ENCODE data around the gene KCNJ1. TPM values are rescaled to one million over a fixed set of nuclear protein-coding genes. Genes with fewer than 3 reads are reported as not detected.

The KCNJ1 gene
- total RNA-seq, 4 donors from 2014 or later: not detected

GRCh38 chr11:128840137-128840536, 27.0 kb downstream of the KCNJ1 start:
- no peaks in the 10 kb centered on the region for H3K9me3 ChIP-seq
- no peak overlapping the region for H3K4me3 ChIP-seq
- DNase-seq (ENCODE audit: extremely low spot score): no peak
- 79% methylated on average over 5 of the region's 5 CpGs for WGBS
- H3K27ac ChIP-seq (replicated peaks in 1 of 4): no peak overlapping the region
- H3K27me3 ChIP-seq: peaks cover 0 to under 1% (median 0%) of the 10 kb centered on the region in 4 donors
- H3K36me3 ChIP-seq: no peaks in the 10 kb centered on the region
- TF ChIP-seq EP300 (IDR thresholded peaks at IDR 0.05): no peak
- no peak for TF ChIP-seq POLR2A (IDR thresholded peaks at IDR 0.05; ENCODE audit: low read depth)
- TF ChIP-seq POLR2AphosphoS5 (IDR thresholded peaks at IDR 0.05): no peak
- TF ChIP-seq, protein P1, sequence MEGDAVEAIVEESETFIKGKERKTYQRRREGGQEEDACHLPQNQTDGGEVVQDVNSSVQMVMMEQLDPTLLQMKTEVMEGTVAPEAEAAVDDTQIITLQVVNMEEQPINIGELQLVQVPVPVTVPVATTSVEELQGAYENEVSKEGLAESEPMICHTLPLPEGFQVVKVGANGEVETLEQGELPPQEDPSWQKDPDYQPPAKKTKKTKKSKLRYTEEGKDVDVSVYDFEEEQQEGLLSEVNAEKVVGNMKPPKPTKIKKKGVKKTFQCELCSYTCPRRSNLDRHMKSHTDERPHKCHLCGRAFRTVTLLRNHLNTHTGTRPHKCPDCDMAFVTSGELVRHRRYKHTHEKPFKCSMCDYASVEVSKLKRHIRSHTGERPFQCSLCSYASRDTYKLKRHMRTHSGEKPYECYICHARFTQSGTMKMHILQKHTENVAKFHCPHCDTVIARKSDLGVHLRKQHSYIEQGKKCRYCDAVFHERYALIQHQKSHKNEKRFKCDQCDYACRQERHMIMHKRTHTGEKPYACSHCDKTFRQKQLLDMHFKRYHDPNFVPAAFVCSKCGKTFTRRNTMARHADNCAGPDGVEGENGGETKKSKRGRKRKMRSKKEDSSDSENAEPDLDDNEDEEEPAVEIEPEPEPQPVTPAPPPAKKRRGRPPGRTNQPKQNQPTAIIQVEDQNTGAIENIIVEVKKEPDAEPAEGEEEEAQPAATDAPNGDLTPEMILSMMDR (IDR thresholded peaks at IDR 0.05): no peak
- peaks cover 0 to 18% (median 12%) of the 10 kb centered on the region in 4 donors for H3K4me1 ChIP-seq
- intact Hi-C loops (cut with DNase I): no loop called here

DNA sequence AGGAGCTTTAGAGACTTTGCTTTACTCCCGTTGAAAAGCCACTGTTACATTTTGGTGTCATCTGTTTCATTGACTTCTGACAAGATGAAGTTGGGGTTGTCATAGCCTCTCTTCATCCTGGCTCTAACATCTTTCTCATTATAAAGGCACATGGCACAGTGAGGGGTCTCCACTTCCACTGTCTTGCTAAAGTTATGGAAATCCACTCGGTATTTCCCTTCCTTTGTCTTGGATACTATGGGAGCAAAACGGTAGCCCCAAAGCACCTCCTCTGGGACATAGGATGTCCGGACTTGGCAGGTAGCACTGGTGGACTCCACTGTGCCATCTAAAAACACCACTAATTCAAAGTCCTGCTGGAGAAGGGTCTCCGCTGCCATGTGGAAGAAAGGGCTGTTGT, 28.0 kb downstream of the KCNJ1 start:
- DNase-seq (ENCODE audit: extremely low spot score): no peak
- peaks cover 0 to 21% (median 12%) of the 10 kb centered on the region in 4 donors for H3K4me1 ChIP-seq
- intact Hi-C loops (cut with DNase I): no loop called here
- no peak overlapping the region for H3K27ac ChIP-seq (replicated peaks in 1 of 4)
- 89% methylated on average over 5 of the region's 5 CpGs for WGBS
- no peaks in the 10 kb centered on the region for H3K36me3 ChIP-seq
- no peak overlapping the region for H3K4me3 ChIP-seq
- H3K27me3 ChIP-seq: peaks cover 0 to 11% (median 0%) of the 10 kb centered on the region in 4 donors
- H3K9me3 ChIP-seq: no peaks in the 10 kb centered on the region
- TF ChIP-seq, protein P1 (IDR thresholded peaks at IDR 0.05): no peak
- TF ChIP-seq POLR2A (IDR thresholded peaks at IDR 0.05; ENCODE audit: low read depth): no peak

- peaks cover 0 to 21% (median 12%) of the 10 kb centered on the region in 4 donors for H3K4me1 ChIP-seq
- 69% methylated on average over 4 of the region's 4 CpGs for WGBS
- no peak overlapping the region for H3K27ac ChIP-seq (replicated peaks in 1 of 4)
- no peak overlapping the region for H3K4me3 ChIP-seq
- intact Hi-C loops (cut with DNase I): no loop called here
- TF ChIP-seq POLR2AphosphoS5 (IDR thresholded peaks at IDR 0.05) (peak in 1 of 2 donors; percentile 14), EP300 (IDR thresholded peaks at IDR 0.05) (no peak), POLR2A (IDR thresholded peaks at IDR 0.05; ENCODE audit: low read depth) (no peak)
- TF ChIP-seq, protein P1 (IDR thresholded peaks at IDR 0.05): no peak
- H3K36me3 ChIP-seq: no peaks in the 10 kb centered on the region
- DNase-seq (ENCODE audit: extremely low spot score): no peak
- no peaks in the 10 kb centered on the region for H3K9me3 ChIP-seq
- peaks cover 0 to 25% (median 0%) of the 10 kb centered on the region in 4 donors for H3K27me3 ChIP-seq
These were observed 29.5 kb downstream of the KCNJ1 start for GRCh38 chr11:128837627-128838026.

DNA sequence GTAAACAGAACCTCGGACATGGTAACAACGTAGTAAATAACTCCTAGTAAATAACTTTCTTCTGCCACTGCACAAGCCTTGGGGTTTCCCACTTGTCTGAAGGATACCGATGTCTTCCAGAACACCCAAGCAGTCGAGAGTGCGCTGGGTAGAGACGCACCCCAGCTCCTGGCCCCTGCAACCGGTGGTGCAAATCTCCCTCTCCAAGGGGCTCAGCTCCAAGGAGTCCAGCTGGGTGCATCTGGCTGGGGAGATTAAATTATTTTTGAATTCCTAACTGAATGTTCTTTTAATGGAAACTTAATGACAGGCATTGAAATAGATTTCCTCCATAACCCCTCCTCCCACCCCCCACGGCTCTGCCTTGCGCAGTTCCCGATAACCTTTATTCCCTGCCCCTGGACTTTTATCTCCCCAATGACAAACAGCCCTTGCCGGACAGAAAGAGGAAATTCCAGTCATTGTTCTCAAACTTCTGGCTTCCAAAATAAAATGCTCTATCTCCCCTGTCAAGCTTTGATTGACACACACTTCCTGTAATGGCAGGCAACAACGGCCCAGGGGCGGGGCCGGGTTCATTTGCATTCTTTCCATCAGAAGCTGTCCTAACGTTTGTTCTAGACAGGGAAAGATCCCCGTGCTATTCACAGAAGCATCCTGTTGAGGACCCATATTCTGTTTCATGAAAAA, 31.2 kb downstream of the KCNJ1 start:
- H3K4me1 ChIP-seq: peaks cover 5 to 21% (median 14%) of the 10 kb centered on the region in 4 donors
- H3K4me3 ChIP-seq: no peak overlapping the region
- no peaks in the 10 kb centered on the region for H3K36me3 ChIP-seq
- no peak for DNase-seq (ENCODE audit: extremely low spot score)
- TF ChIP-seq, protein P1 (IDR thresholded peaks at IDR 0.05): no peak
- no peak for TF ChIP-seq POLR2A (IDR thresholded peaks at IDR 0.05; ENCODE audit: low read depth)
- TF ChIP-seq POLR2AphosphoS5 (IDR thresholded peaks at IDR 0.05): no peak
- no peak for TF ChIP-seq EP300 (IDR thresholded peaks at IDR 0.05)
- 32% methylated on average over 14 of the region's 16 CpGs for whole genome bisulfite sequencing
- peak overlapping the region in 1 of 4 donors; percentile 39 for H3K27ac ChIP-seq (replicated peaks in 1 of 4)
- intact Hi-C loops (cut with DNase I): no loop called here
- peaks cover 0 to 28% (median 0%) of the 10 kb centered on the region in 4 donors for H3K27me3 ChIP-seq
- H3K9me3 ChIP-seq: no peaks in the 10 kb centered on the region
